ACC112 (cell line): Measurements from ENCODE around the gene ZNF35.
A peak's percentile ranks its signal among the peaks of the same experiment; 100 is the strongest.

Experiments
- H2AFZ ChIP-seq: fragments of 200-600 bp; sonication (generic); one replicate; pipeline ENCODE4 v1.6.0; 2017; ENCODE audit warnings: antibody characterized with exemption, low read length; ENCODE audit not compliant: unreplicated experiment
- H3K27ac ChIP-seq: fragments of 200-600 bp; sonication (generic); 2 replicates; pipeline ENCODE4 v1.5.1; 2014; ENCODE audit warnings: low read depth, mild to moderate bottlenecking, antibody characterized with exemption, low read length, moderate library complexity
- H3K27me3 ChIP-seq: fragments of 200-600 bp; sonication (generic); 2 replicates; pipeline ENCODE4 v1.6.1; 2014; ENCODE audit warnings: mild to moderate bottlenecking, antibody characterized with exemption, low read length, moderate library complexity, mixed read lengths; ENCODE audit not compliant: insufficient read depth
- H3K36me3 ChIP-seq: fragments of 200-600 bp; sonication (generic); 2 replicates; pipeline ENCODE4 v1.6.1; 2016; ENCODE audit warnings: mild to moderate bottlenecking, antibody characterized with exemption, low read length, moderate library complexity, mixed read lengths; ENCODE audit not compliant: insufficient read depth
- H3K4me1 ChIP-seq: fragments of 200-600 bp; sonication (generic); one replicate; pipeline ENCODE4 v1.6.1; 2016; ENCODE audit warnings: low read length, mixed read lengths; ENCODE audit not compliant: insufficient read depth, unreplicated experiment, control insufficient read depth
- H3K4me3 ChIP-seq: fragments of 200-600 bp; sonication (generic); 2 replicates; pipeline ENCODE4 v1.5.1; 2014; ENCODE audit warnings: mild to moderate bottlenecking, low read depth, low read length
- H3K79me2 ChIP-seq: fragments of 200-600 bp; sonication (generic); one replicate; pipeline ENCODE4 v1.6.0; 2016; ENCODE audit warnings: low read length; ENCODE audit not compliant: control insufficient read depth, unreplicated experiment, insufficient read depth

The ZNF35 gene

DNA sequence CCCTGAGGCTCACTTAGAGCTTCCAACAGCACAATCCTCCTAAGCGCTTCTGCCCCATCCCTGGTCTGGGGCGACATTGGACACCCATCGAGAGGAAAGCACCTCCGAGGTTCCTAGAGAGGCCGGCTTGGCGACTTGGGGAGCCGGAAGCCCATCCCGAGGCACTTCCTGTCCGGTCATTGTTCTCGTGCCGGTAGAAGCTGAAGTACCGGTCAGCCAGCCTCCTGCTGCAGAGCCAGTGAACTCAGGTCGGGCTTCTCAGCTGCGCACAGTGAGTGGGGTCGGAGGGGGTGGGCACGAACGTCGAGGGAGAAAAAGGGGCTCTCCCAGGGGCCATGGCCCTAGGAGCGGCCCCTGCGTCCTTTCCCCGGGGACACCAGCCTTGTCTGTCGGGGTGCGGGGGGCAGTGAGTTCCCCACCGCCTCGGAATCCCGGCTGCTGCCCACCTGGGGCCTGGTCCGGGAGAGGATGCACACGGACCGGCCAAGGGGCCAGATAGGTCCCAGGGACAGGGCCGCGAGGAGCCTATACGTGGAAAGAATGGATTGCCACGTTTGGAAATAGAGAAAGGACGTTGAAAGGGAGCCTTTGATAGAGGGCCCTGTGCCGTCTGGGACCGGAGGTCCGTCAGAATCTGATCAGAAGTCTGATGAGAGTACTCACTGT lies at the start of gene ZNF35:
Gene ZNF35, plus strand, starts transcription at position 169 of the 666 bp plus-strand sequence. CDS start 2,336 bp downstream, outside the sequence.
- H3K4me3 ChIP-seq, result peak within 1 kb of the TSS; percentile 95
- H2AFZ ChIP-seq, result peak within 1 kb of the TSS; percentile 98
- peaks cover 19% of the 10 kb centered on the region for H3K79me2 ChIP-seq
- peaks cover 39% of the 10 kb centered on the region for H3K36me3 ChIP-seq
- H3K27ac ChIP-seq, result peak within 1 kb of the TSS; percentile 24; the same call in 1 of the 2 replicates
- no peaks in the 10 kb centered on the region for H3K27me3 ChIP-seq
- peaks cover 8% of the 10 kb centered on the region for H3K4me1 ChIP-seq

GRCh38 chr3:44601749-44602148 lies 46.8 kb upstream of the ZNF35 start:
- H3K36me3 ChIP-seq, result peaks cover 12% of the 10 kb centered on the region
- no peaks in the 10 kb centered on the region for H3K4me1 ChIP-seq
- no peaks in the 10 kb centered on the region for H3K27me3 ChIP-seq
- H3K79me2 ChIP-seq, result no peaks in the 10 kb centered on the region
- no peak overlapping the region for H2AFZ ChIP-seq
- no peak overlapping the region for H3K27ac ChIP-seq
- no peak overlapping the region for H3K4me3 ChIP-seq

GRCh38 chr3:44612678-44613077 lies 35.9 kb upstream of the ZNF35 start:
- Histone ChIP-seq H3K27me3 (no peaks in the 10 kb centered on the region), H3K4me3 (no peak overlapping the region), H3K79me2 (no peaks in the 10 kb centered on the region), H2AFZ (no peak overlapping the region), H3K4me1 (no peaks in the 10 kb centered on the region), H3K27ac (no peak overlapping the region), H3K36me3 (no peaks in the 10 kb centered on the region; the same call in 1 of the 2 replicates)

GRCh38 chr3:44624749-44625480 lies 23.6 kb upstream of the ZNF35 start, which contains the start of gene ZNF197:
TSS of gene ZNF197 (plus strand) at chr3:44625036. CDS start at chr3:44629155, 4,119 bp downstream.
- Histone ChIP-seq H3K4me1 (peaks cover 9% of the 10 kb centered on the region), H3K4me3 (peak within 1 kb of the TSS; percentile 93), H3K27me3 (no peaks in the 10 kb centered on the region), H3K36me3 (peaks cover 15% of the 10 kb centered on the region), H3K27ac (peak within 1 kb of the TSS; percentile 61), H2AFZ (peak within 1 kb of the TSS; percentile 97), H3K79me2 (peaks cover 39% of the 10 kb centered on the region)

DNA sequence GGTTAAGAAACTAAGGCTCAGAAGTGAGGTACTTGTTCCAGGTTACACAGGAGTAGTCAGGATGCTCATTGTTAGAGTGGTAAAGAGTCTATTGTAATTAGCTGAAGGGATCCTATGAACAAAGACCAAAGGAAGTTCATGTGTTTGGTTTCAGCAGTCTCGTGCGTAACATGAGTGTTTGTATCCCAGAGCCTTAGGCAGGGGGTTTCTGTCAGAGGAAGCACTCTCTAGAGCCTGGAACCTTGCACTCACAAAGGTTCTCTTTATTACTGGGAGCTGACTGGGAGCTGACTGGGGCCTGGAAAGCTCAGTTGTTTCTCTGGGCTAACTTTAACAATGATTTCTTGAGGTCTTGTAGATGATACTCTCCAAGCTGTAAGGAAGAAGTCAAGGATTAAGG lies 19.8 kb upstream of the ZNF35 start:
- H3K36me3 ChIP-seq, result peaks cover 38% of the 10 kb centered on the region
- H3K27me3 ChIP-seq, result no peaks in the 10 kb centered on the region
- H2AFZ ChIP-seq, result no peak overlapping the region
- H3K4me1 ChIP-seq, result peaks cover 9% of the 10 kb centered on the region
- no peak overlapping the region for H3K4me3 ChIP-seq
- peaks cover 39% of the 10 kb centered on the region for H3K79me2 ChIP-seq
- H3K27ac ChIP-seq, result no peak overlapping the region

- no peak overlapping the region for H3K27ac ChIP-seq
- no peak overlapping the region for H2AFZ ChIP-seq
- no peak overlapping the region for H3K4me3 ChIP-seq
- peaks cover 21% of the 10 kb centered on the region for H3K79me2 ChIP-seq
- no peaks in the 10 kb centered on the region for H3K4me1 ChIP-seq
- no peaks in the 10 kb centered on the region for H3K27me3 ChIP-seq
- H3K36me3 ChIP-seq, result peaks cover 65% of the 10 kb centered on the region
Measured at GRCh38 chr3:44632193-44632592, 16.3 kb upstream of the ZNF35 start.

DNA sequence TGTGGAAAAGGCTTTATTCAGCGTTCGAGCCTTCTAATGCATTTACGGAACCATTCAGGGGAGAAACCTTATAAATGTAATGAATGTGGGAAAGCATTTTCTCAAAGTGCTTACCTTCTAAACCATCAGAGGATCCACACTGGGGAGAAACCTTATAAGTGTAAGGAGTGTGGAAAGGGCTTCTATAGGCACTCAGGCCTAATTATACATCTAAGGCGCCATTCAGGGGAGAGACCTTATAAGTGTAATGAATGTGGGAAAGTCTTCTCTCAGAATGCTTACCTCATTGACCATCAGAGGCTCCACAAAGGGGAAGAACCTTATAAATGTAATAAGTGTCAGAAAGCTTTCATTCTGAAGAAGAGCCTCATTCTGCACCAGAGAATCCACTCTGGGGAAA lies 6.2 kb upstream of the ZNF35 start:
- Histone ChIP-seq H3K4me3 (no peak overlapping the region), H3K27me3 (no peaks in the 10 kb centered on the region), H2AFZ (no peak overlapping the region), H3K79me2 (no peaks in the 10 kb centered on the region), H3K36me3 (peaks cover 67% of the 10 kb centered on the region), H3K4me1 (no peaks in the 10 kb centered on the region), H3K27ac (no peak overlapping the region)

DNA sequence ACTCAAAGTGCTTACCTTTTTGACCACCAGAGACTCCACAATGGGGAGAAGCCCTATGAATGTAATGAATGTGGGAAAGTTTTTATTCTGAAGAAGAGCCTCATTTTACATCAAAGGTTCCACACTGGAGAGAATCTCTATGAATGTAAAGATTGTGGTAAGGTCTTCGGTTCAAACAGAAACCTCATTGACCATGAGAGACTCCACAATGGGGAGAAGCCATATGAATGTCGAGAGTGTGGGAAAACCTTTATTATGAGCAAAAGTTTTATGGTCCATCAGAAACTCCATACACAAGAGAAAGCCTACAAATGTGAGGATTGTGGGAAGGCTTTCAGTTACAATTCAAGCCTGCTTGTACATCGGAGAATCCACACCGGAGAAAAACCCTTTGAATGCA lies 5.5 kb upstream of the ZNF35 start:
- H3K4me3 ChIP-seq, result no peak overlapping the region
- no peak overlapping the region for H2AFZ ChIP-seq
- no peaks in the 10 kb centered on the region for H3K27me3 ChIP-seq
- H3K4me1 ChIP-seq, result peaks cover 7% of the 10 kb centered on the region
- H3K79me2 ChIP-seq, result no peaks in the 10 kb centered on the region
- H3K36me3 ChIP-seq, result peaks cover 61% of the 10 kb centered on the region
- no peak overlapping the region for H3K27ac ChIP-seq

- H3K27ac ChIP-seq, result no peak overlapping the region
- no peaks in the 10 kb centered on the region for H3K27me3 ChIP-seq
- peak overlapping the region; percentile 98 for H2AFZ ChIP-seq
- peak overlapping the region; percentile 95 for H3K4me3 ChIP-seq
- peaks cover 8% of the 10 kb centered on the region for H3K4me1 ChIP-seq
- peaks cover 39% of the 10 kb centered on the region for H3K36me3 ChIP-seq
- peaks cover 19% of the 10 kb centered on the region for H3K79me2 ChIP-seq
Measured at GRCh38 chr3:44647771-44648170, 761 bp upstream of the ZNF35 start.

GRCh38 chr3:44649709-44650108 lies 1.2 kb downstream of the ZNF35 start:
- Histone ChIP-seq H3K27ac (no peak overlapping the region), H2AFZ (no peak overlapping the region), H3K27me3 (no peaks in the 10 kb centered on the region), H3K36me3 (peaks cover 45% of the 10 kb centered on the region), H3K4me1 (peaks cover 8% of the 10 kb centered on the region), H3K4me3 (peak overlapping the region; percentile 95; the same call in 1 of the 2 replicates), H3K79me2 (peaks cover 19% of the 10 kb centered on the region)

GRCh38 chr3:44654039-44654438 lies 5.5 kb downstream of the ZNF35 start:
- Histone ChIP-seq H3K27ac (no peak overlapping the region), H3K4me3 (no peak overlapping the region), H3K79me2 (peaks cover 14% of the 10 kb centered on the region), H3K4me1 (no peaks in the 10 kb centered on the region), H3K36me3 (peaks cover 81% of the 10 kb centered on the region), H2AFZ (no peak overlapping the region), H3K27me3 (no peaks in the 10 kb centered on the region)
